Measurements from ENCODE around the gene MPPED1.

DNA sequence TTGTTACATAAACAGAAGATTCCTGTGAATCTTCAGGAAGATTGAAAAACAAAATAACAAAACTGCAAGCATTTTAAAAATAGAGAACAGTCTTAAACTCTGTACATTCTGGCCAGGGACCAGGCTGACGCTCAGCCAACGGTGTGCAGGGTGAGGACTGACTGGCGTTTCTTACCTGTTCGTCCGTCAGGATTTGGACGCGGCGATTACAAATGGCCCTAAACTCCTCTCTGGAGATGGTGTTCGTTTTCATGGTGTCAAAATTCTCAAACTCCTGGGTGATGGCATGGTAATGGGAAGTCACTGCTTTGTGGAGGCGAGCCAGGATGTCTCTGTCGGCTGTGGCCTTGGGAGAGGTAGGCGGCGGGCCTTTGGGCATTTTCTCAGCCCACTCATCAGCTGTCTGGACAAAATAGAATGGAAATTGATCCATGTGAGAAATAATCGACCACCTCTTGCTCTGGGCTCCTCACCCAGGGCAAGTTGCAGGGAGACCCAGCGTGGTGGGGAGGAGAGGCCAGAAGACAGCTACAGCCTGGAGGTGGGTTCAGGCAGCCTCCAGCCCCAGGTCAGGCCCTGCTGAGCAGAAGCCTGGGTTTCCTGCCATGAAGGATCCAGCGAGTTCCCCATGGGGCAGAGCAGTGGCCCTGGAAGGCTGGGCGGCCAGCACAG is 143.0 kb downstream of the MPPED1 start:
- no peak for TF ChIP-seq POLR2A (IDR thresholded peaks at IDR 0.05)
- TF ChIP-seq, protein P1, sequence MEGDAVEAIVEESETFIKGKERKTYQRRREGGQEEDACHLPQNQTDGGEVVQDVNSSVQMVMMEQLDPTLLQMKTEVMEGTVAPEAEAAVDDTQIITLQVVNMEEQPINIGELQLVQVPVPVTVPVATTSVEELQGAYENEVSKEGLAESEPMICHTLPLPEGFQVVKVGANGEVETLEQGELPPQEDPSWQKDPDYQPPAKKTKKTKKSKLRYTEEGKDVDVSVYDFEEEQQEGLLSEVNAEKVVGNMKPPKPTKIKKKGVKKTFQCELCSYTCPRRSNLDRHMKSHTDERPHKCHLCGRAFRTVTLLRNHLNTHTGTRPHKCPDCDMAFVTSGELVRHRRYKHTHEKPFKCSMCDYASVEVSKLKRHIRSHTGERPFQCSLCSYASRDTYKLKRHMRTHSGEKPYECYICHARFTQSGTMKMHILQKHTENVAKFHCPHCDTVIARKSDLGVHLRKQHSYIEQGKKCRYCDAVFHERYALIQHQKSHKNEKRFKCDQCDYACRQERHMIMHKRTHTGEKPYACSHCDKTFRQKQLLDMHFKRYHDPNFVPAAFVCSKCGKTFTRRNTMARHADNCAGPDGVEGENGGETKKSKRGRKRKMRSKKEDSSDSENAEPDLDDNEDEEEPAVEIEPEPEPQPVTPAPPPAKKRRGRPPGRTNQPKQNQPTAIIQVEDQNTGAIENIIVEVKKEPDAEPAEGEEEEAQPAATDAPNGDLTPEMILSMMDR (IDR thresholded peaks at IDR 0.05) = no peak
